PC-3 (cell line): ENCODE data around the gene ADGRD1.

Experiments
- CTCF ChIP-seq: fragments of 300-600 bp; sonication (generic); conservative IDR thresholded peaks from 2 replicates; pipeline ENCODE4 v1.5.1; 2017; ENCODE audit warnings: antibody characterized with exemption, low read depth, mild to moderate bottlenecking, low read length
- EZH2 ChIP-seq: fragments of 300-600 bp; sonication (generic); IDR thresholded peaks from one replicate; pipeline ENCODE4 v1.6.1; 2017; ENCODE audit warnings: antibody characterized with exemption, mild to moderate bottlenecking, low read length; ENCODE audit not compliant: unreplicated experiment
- EZH2phosphoT487 ChIP-seq: fragments of 300-600 bp; sonication (generic); IDR thresholded peaks from 2 replicates; pipeline ENCODE4 v1.6.1; 2018; ENCODE audit warnings: mild to moderate bottlenecking, antibody characterized with exemption, low read length, borderline replicate concordance

GRCh38 chr12:130968611-130969010 lies 14.9 kb downstream of the ADGRD1 start:
- TF ChIP-seq CTCF (no peak), EZH2 (no peak), EZH2phosphoT487 (no peak)
